Measurements from ENCODE around the gene KCNMA1.

DNA sequence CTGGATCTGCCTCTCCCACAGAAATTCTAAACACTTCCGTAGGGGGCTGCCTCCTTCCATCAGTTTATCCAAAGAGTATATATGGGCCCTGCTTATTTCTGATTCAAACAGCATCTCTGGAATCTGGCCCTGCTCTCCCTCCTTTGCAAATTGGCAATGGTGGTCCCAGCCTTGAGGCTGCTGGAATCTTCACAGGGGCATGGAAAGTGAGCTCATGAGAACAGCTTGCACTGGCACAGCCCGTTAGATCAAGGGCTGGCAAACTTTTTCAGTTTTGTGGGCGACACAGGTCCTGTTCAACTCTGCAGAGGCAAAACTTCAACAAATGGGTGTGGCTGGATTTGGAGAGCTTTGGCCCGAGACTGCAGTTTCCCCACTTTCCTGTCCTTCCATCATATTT, 526.9 kb downstream of the KCNMA1 start:
- TF ChIP-seq, protein P1, sequence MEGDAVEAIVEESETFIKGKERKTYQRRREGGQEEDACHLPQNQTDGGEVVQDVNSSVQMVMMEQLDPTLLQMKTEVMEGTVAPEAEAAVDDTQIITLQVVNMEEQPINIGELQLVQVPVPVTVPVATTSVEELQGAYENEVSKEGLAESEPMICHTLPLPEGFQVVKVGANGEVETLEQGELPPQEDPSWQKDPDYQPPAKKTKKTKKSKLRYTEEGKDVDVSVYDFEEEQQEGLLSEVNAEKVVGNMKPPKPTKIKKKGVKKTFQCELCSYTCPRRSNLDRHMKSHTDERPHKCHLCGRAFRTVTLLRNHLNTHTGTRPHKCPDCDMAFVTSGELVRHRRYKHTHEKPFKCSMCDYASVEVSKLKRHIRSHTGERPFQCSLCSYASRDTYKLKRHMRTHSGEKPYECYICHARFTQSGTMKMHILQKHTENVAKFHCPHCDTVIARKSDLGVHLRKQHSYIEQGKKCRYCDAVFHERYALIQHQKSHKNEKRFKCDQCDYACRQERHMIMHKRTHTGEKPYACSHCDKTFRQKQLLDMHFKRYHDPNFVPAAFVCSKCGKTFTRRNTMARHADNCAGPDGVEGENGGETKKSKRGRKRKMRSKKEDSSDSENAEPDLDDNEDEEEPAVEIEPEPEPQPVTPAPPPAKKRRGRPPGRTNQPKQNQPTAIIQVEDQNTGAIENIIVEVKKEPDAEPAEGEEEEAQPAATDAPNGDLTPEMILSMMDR (IDR thresholded peaks at IDR 0.05 in 4 of 5, conservative IDR thresholded peaks at IDR 0.05 in 1 of 5) = no peak
- no peak for TF ChIP-seq POLR2A (IDR thresholded peaks at IDR 0.05)
